ENCODE data around the gene TCN2.

Gene TCN2

GRCh38 chr22:30574095-30574981 lies 32.6 kb upstream of the TCN2 start, which contains the start of gene GAL3ST1:
Gene GAL3ST1 (minus strand): TSS chr22:30574665. CDS start chr22:30557392, 17,273 bp downstream.
- Histone ChIP-seq H3K27ac (ENCODE audit: extremely low read depth, low read depth, low read length) (no peak within 1 kb of the TSS), H3K9me3 (ENCODE audit: control insufficient read depth, insufficient read depth, low read depth, low read length) (no peaks in the 10 kb centered on the region), H3K36me3 (ENCODE audit: control insufficient read depth in 2 of 2, insufficient read depth in 1 of 2, low read length in 2 of 2) (peaks cover 10 to 45% of the 10 kb centered on the region in 2 experiments), H3K4me1 (ENCODE audit: control insufficient read depth, insufficient read depth, low read length) (no peaks in the 10 kb centered on the region; the same call in 1 of the 2 replicates), H3K4me3 (ENCODE audit: low read depth, low read length) (peak within 1 kb of the TSS; percentile 33)
- ChIA-PET POLR2A (interaction anchor here (1.0 to 1.7 kb wide), 3 partner anchors 11 to 17 kb away, joined by 3 to 4 read pairs (median 3); partner anchors contain the start of gene PES1), CTCF (no interaction called here)
- TF ChIP-seq SETDB1 (IDR thresholded peaks at IDR 0.05; ENCODE audit: insufficient read length, low read length) (no peak), ZNF174 (tag by site-specific recombination; IDR thresholded peaks at IDR 0.05) (no peak), ZNF513 (tag by site-specific recombination; IDR thresholded peaks at IDR 0.05) (no peak), ZBTB26 (tag by site-specific recombination; optimal IDR thresholded peaks at IDR 0.05) (peak; percentile 12), ZEB2 (tag by site-specific recombination; IDR thresholded peaks at IDR 0.05) (no peak), ZNF112 (tag by site-specific recombination; IDR thresholded peaks at IDR 0.05) (no peak), EGR2 (tag by site-specific recombination; IDR thresholded peaks at IDR 0.05; ENCODE audit: low read depth) (peak; percentile 34; the same call in 1 of the 2 replicates), HIC1 (tag by site-specific recombination; IDR thresholded peaks at IDR 0.05) (0 out of 2 replicates have a peak, but pooled peaks have one; percentile 22), ZNF518A (tag by site-specific recombination; conservative IDR thresholded peaks at IDR 0.05; ENCODE audit: low read depth) (no peak), ZNF146 (tag by site-specific recombination; IDR thresholded peaks at IDR 0.05) (no peak), GLIS2 (tag by site-specific recombination; IDR thresholded peaks at IDR 0.05) (peak; percentile 28), CTCF (tag by site-specific recombination; IDR thresholded peaks at IDR 0.05) (no peak), MYNN (tag by site-specific recombination; IDR thresholded peaks at IDR 0.05; ENCODE audit: borderline replicate concordance) (no peak), ZNF121 (tag by site-specific recombination; IDR thresholded peaks at IDR 0.05) (no peak), ZFHX2 (tag by site-specific recombination; conservative IDR thresholded peaks at IDR 0.05) (peak; percentile 68)
